ENCODE results near the gene CCDC154. TPM values are rescaled to one million over a fixed set of nuclear protein-coding genes. Genes with fewer than 3 reads are reported as not detected.

CCDC154 gene
- total RNA-seq, 1 donor from 2014 or later: 3.6 TPM

GRCh38 chr16:1425616-1426370 is 18.6 kb downstream of the CCDC154 start:
- no peak for DNase-seq (ENCODE audit: low spot score)

- no peak for DNase-seq (ENCODE audit: low spot score)
Measured at GRCh38 chr16:1424028-1424427, 20.3 kb downstream of the CCDC154 start.

GRCh38 chr16:1422076-1422475 is 22.3 kb downstream of the CCDC154 start:
- no peak for DNase-seq (ENCODE audit: low spot score)

- no peak for DNase-seq (ENCODE audit: low spot score)
Measured at GRCh38 chr16:1420111-1420539, 24.2 kb downstream of the CCDC154 start.

- DNase-seq (ENCODE audit: low spot score): no peak
Measured at GRCh38 chr16:1416521-1416941, 27.8 kb downstream of the CCDC154 start.

GRCh38 chr16:1414532-1415260 is 29.7 kb downstream of the CCDC154 start, which contains the start of gene UNKL:
Gene UNKL, minus strand, starts transcription at chr16:1414704. Its CDS starts 13 bp downstream, at chr16:1414691.
- DNase-seq (ENCODE audit: low spot score): peak; percentile 74

- DNase-seq (ENCODE audit: low spot score): peak; percentile 34
Measured at GRCh38 chr16:1413684-1414531, 30.4 kb downstream of the CCDC154 start.

GRCh38 chr16:1412847-1413246 is 31.5 kb downstream of the CCDC154 start:
- no peak for DNase-seq (ENCODE audit: low spot score)

GRCh38 chr16:1408171-1408837 is 36.1 kb downstream of the CCDC154 start:
- DNase-seq (ENCODE audit: low spot score): peak; percentile 94

GRCh38 chr16:1407753-1408152 is 36.6 kb downstream of the CCDC154 start:
- DNase-seq (ENCODE audit: low spot score): no peak

- no peak for DNase-seq (ENCODE audit: low spot score)
Measured at GRCh38 chr16:1403733-1404132, 40.6 kb downstream of the CCDC154 start.

GRCh38 chr16:1403036-1403435 is 41.3 kb downstream of the CCDC154 start:
- no peak for DNase-seq (ENCODE audit: low spot score)

- no peak for DNase-seq (ENCODE audit: low spot score)
Measured at GRCh38 chr16:1401758-1402154, 42.6 kb downstream of the CCDC154 start.

- no peak for DNase-seq (ENCODE audit: low spot score)
Measured at GRCh38 chr16:1401061-1401757, 43.1 kb downstream of the CCDC154 start.

GRCh38 chr16:1398826-1399581 is 45.4 kb downstream of the CCDC154 start:
- DNase-seq (ENCODE audit: low spot score): no peak

GRCh38 chr16:1398351-1398750 is 46.0 kb downstream of the CCDC154 start:
- no peak for DNase-seq (ENCODE audit: low spot score)

GRCh38 chr16:1397779-1398178 is 46.6 kb downstream of the CCDC154 start:
- no peak for DNase-seq (ENCODE audit: low spot score)

GRCh38 chr16:1395444-1396031 is 48.8 kb downstream of the CCDC154 start:
- no peak for DNase-seq (ENCODE audit: low spot score)

- DNase-seq (ENCODE audit: low spot score): no peak
Measured at GRCh38 chr16:1394367-1394951, 49.9 kb downstream of the CCDC154 start.
